ENCODE results near the gene C22orf15.

DNA sequence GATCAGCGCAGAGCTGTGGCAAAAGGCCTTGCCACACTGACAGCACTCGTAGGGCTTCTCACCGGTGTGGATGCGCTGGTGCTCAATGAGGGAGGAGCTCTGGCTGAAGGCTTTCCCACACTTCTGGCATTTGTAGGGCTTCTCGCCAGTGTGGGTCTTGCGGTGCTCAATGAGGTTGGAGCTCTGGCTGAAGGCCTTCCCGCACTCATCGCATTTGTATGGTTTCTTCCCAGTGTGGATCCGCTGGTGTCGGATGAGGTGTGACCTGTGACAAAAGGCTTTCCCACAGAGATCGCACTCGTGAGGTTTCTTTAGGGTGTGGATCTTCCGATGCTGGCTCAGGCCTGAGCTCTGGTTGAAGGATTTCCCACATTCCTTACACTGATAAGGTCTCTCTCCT is 18.8 kb upstream of the C22orf15 start:
- TF ChIP-seq, protein P1, sequence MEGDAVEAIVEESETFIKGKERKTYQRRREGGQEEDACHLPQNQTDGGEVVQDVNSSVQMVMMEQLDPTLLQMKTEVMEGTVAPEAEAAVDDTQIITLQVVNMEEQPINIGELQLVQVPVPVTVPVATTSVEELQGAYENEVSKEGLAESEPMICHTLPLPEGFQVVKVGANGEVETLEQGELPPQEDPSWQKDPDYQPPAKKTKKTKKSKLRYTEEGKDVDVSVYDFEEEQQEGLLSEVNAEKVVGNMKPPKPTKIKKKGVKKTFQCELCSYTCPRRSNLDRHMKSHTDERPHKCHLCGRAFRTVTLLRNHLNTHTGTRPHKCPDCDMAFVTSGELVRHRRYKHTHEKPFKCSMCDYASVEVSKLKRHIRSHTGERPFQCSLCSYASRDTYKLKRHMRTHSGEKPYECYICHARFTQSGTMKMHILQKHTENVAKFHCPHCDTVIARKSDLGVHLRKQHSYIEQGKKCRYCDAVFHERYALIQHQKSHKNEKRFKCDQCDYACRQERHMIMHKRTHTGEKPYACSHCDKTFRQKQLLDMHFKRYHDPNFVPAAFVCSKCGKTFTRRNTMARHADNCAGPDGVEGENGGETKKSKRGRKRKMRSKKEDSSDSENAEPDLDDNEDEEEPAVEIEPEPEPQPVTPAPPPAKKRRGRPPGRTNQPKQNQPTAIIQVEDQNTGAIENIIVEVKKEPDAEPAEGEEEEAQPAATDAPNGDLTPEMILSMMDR (conservative IDR thresholded peaks at IDR 0.05; ENCODE audit: low read length) = no peak
- TF ChIP-seq EZH2phosphoT487 (IDR thresholded peaks at IDR 0.05; ENCODE audit: borderline replicate concordance, low read depth, low read length) = no peak
